ENCODE results near the gene SAT1. TPM values are rescaled to one million over a fixed set of nuclear protein-coding genes. Genes with fewer than 3 reads are reported as not detected.

SAT1 gene
- total RNA-seq, 2 donors from 2014 or later: 63.4 to 118 TPM

DNA sequence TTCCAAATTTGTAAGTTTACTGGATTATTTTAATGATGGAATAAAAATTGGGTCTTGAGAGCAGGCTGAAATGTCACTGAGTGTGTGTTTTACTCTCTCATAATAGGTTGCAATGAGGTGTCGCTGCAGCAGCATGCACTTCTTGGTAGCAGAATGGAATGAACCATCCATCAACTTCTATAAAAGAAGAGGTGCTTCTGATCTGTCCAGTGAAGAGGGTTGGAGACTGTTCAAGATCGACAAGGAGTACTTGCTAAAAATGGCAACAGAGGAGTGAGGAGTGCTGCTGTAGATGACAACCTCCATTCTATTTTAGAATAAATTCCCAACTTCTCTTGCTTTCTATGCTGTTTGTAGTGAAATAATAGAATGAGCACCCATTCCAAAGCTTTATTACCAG, 2.6 kb downstream of the SAT1 start:
- Mint-ChIP-seq H3K27me3 (ENCODE audit: insufficient read depth) (no peaks in the 10 kb centered on the region), H3K4me3 (peak overlapping the region; percentile 93), H3K9me3 (no peaks in the 10 kb centered on the region), H3K27ac (no peak overlapping the region), H3K4me1 (peaks cover 32% of the 10 kb centered on the region), H3K36me3 (ENCODE audit: low read depth) (peaks cover 27% of the 10 kb centered on the region)
- H3K4me1 ChIP-seq (ENCODE audit: control insufficient read depth, insufficient read depth, low read length): no peaks in the 10 kb centered on the region
- TF ChIP-seq, protein P1, sequence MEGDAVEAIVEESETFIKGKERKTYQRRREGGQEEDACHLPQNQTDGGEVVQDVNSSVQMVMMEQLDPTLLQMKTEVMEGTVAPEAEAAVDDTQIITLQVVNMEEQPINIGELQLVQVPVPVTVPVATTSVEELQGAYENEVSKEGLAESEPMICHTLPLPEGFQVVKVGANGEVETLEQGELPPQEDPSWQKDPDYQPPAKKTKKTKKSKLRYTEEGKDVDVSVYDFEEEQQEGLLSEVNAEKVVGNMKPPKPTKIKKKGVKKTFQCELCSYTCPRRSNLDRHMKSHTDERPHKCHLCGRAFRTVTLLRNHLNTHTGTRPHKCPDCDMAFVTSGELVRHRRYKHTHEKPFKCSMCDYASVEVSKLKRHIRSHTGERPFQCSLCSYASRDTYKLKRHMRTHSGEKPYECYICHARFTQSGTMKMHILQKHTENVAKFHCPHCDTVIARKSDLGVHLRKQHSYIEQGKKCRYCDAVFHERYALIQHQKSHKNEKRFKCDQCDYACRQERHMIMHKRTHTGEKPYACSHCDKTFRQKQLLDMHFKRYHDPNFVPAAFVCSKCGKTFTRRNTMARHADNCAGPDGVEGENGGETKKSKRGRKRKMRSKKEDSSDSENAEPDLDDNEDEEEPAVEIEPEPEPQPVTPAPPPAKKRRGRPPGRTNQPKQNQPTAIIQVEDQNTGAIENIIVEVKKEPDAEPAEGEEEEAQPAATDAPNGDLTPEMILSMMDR (conservative IDR thresholded peaks at IDR 0.05): no peak
- no peak overlapping the region for H3K27ac ChIP-seq (ENCODE audit: low read depth, low read length)
- no peak overlapping the region for H3K4me3 ChIP-seq (ENCODE audit: low read length)
- no peak overlapping the region for H3K9ac ChIP-seq (ENCODE audit: extremely low read depth, low read length, poor library complexity, severe bottlenecking)
- H3K27me3 ChIP-seq (ENCODE audit: control insufficient read depth, insufficient read depth, low read length, poor library complexity, severe bottlenecking): no peaks in the 10 kb centered on the region
- H3K9me3 ChIP-seq (ENCODE audit: control insufficient read depth, low read length): no peaks in the 10 kb centered on the region
- no peaks in the 10 kb centered on the region for H3K36me3 ChIP-seq (ENCODE audit: control insufficient read depth, insufficient read depth, low read length)
- WGBS, 2 experiments (ENCODE audit: insufficient coverage in 1 of 2, insufficient read length in 1 of 2): 100% methylated on average over 1 of the region's 2 CpGs; no CpG with 5 or more reads in 1 of the 2 experiments
- no peak for DNase-seq

DNA sequence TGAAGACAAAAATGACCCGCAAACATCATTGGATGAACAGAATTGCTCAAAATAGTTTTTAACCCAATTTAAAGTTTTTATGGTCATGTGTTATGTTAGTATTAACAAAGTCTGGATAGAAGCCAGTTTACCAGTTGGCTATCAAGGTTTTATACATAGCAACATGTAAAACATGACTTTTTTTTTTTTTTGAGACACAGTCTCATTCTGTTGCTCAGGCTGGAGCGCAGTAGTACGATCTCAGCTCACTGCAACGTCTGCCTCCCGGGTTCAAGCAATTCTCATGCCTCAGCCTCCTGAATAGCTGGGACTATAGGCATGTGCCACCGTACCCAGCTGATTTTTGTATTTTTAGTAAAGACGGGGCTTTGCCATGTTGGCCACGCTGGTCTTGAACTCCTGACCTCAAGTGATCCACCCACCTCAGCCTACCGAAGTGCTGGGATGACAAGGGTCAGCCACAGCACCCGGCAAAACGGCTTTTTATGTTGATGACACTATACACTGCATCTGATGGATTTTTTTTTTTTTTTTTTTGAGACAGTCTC, 3.4 kb downstream of the SAT1 start:
- Mint-ChIP-seq H3K27ac (no peak overlapping the region), H3K27me3 (ENCODE audit: insufficient read depth) (no peaks in the 10 kb centered on the region), H3K9me3 (no peaks in the 10 kb centered on the region), H3K4me1 (peaks cover 32% of the 10 kb centered on the region), H3K36me3 (ENCODE audit: low read depth) (peaks cover 27% of the 10 kb centered on the region), H3K4me3 (no peak overlapping the region)
- DNase-seq: no peak
- 83% methylated on average over 9 of the region's 11 CpGs; no CpG with 5 or more reads in 1 of the 2 experiments for WGBS, 2 experiments (ENCODE audit: insufficient coverage in 1 of 2, insufficient read length in 1 of 2)
- no peaks in the 10 kb centered on the region for H3K36me3 ChIP-seq (ENCODE audit: control insufficient read depth, insufficient read depth, low read length)
- H3K4me3 ChIP-seq (ENCODE audit: low read length): no peak overlapping the region
- H3K27ac ChIP-seq (ENCODE audit: low read depth, low read length): no peak overlapping the region
- no peaks in the 10 kb centered on the region for H3K4me1 ChIP-seq (ENCODE audit: control insufficient read depth, insufficient read depth, low read length)
- H3K9me3 ChIP-seq (ENCODE audit: control insufficient read depth, low read length): no peaks in the 10 kb centered on the region
- H3K9ac ChIP-seq (ENCODE audit: extremely low read depth, low read length, poor library complexity, severe bottlenecking): no peak overlapping the region
- TF ChIP-seq, protein P1 (conservative IDR thresholded peaks at IDR 0.05): no peak
- H3K27me3 ChIP-seq (ENCODE audit: control insufficient read depth, insufficient read depth, low read length, poor library complexity, severe bottlenecking): no peaks in the 10 kb centered on the region

DNA sequence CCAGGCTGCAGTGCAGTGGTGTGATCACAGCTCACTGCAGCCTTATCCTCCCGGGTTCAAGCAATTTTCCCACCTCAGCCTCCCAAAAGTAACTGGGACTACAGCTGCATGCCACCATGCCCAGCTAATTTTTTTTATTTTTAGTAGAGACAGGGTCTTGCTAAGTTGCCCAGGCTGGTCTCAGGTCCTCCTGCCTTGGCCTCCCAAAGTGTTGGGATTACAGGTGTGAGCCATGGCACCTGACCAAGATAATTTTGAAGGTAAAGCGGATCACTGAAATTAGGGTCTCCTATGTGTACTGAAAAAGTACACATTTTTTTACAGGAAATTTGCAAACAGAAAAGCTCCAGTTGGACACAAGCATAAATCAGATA, 4.8 kb downstream of the SAT1 start:
- H3K9ac ChIP-seq (ENCODE audit: extremely low read depth, low read length, poor library complexity, severe bottlenecking): no peak overlapping the region
- Mint-ChIP-seq H3K9me3 (no peaks in the 10 kb centered on the region), H3K27ac (no peak overlapping the region), H3K27me3 (ENCODE audit: insufficient read depth) (no peaks in the 10 kb centered on the region), H3K4me1 (peaks cover 30% of the 10 kb centered on the region), H3K36me3 (ENCODE audit: low read depth) (peaks cover 27% of the 10 kb centered on the region), H3K4me3 (no peak overlapping the region)
- no peaks in the 10 kb centered on the region for H3K4me1 ChIP-seq (ENCODE audit: control insufficient read depth, insufficient read depth, low read length)
- TF ChIP-seq, protein P1 (conservative IDR thresholded peaks at IDR 0.05): no peak
- no peak for DNase-seq
- WGBS, 2 experiments (ENCODE audit: insufficient coverage in 1 of 2, insufficient read length in 1 of 2): 96% methylated on average over 2 of the region's 2 CpGs; no CpG with 5 or more reads in 1 of the 2 experiments
- H3K27me3 ChIP-seq (ENCODE audit: control insufficient read depth, insufficient read depth, low read length, poor library complexity, severe bottlenecking): no peaks in the 10 kb centered on the region
- no peak overlapping the region for H3K4me3 ChIP-seq (ENCODE audit: low read length)
- no peak overlapping the region for H3K27ac ChIP-seq (ENCODE audit: low read depth, low read length)
- no peaks in the 10 kb centered on the region for H3K36me3 ChIP-seq (ENCODE audit: control insufficient read depth, insufficient read depth, low read length)
- H3K9me3 ChIP-seq (ENCODE audit: control insufficient read depth, low read length): no peaks in the 10 kb centered on the region

Measured in endodermal cell (in vitro differentiated cells).